Measurements from ENCODE around the gene SMIM11.

Gene SMIM11

GRCh38 chr21:34355570-34355969, 19.7 kb upstream of the SMIM11 start:
- H3K4me1 ChIP-seq (ENCODE audit: control insufficient read depth, insufficient read depth, low read length), result no peaks in the 10 kb centered on the region
- H3K27me3 ChIP-seq (ENCODE audit: control insufficient read depth, insufficient read depth, low read length), result no peaks in the 10 kb centered on the region
- H3K9ac ChIP-seq (ENCODE audit: low read depth, low read length), result no peak overlapping the region
- H3K36me3 ChIP-seq (ENCODE audit: control insufficient read depth, insufficient read depth, low read length), result no peaks in the 10 kb centered on the region
- H3K4me3 ChIP-seq (ENCODE audit: low read depth, low read length), result no peak overlapping the region
- H3K27ac ChIP-seq (ENCODE audit: low read depth, low read length), result no peak overlapping the region
- no peaks in the 10 kb centered on the region for H3K9me3 ChIP-seq (ENCODE audit: control insufficient read depth, insufficient read depth, low read length)

- Histone ChIP-seq H3K4me1 (ENCODE audit: control insufficient read depth, insufficient read depth, low read length) (0 out of 2 replicates have a peak, but pooled peaks cover 2% of the 10 kb centered on the region), H3K27ac (ENCODE audit: low read depth, low read length) (no peak overlapping the region), H3K9me3 (ENCODE audit: control insufficient read depth, insufficient read depth, low read length) (no peaks in the 10 kb centered on the region), H3K36me3 (ENCODE audit: control insufficient read depth, insufficient read depth, low read length) (no peaks in the 10 kb centered on the region), H3K4me3 (ENCODE audit: low read depth, low read length) (no peak overlapping the region), H3K9ac (ENCODE audit: low read depth, low read length) (no peak overlapping the region), H3K27me3 (ENCODE audit: control insufficient read depth, insufficient read depth, low read length) (no peaks in the 10 kb centered on the region)
These were observed 17.4 kb upstream of the SMIM11 start for GRCh38 chr21:34357889-34358288.

DNA sequence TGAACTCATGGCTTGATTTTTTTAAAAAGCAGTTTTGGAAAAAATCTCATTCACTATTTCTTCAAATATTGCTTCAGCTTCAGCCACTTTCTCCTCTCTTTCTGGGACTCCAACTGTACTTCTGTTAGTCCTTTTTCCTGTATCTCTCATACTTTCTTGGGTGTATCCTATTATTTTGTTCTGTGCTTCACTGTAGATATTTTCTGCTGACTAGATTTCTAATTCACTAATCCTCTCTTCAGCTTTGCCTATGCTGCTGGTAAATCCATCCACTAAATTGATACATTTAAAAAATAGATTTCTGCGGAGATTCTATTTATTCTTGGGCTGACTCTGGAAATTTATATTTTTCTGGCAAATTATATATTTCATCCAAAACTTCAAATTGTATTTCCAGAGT, 16.4 kb upstream of the SMIM11 start:
- no peaks in the 10 kb centered on the region for H3K9me3 ChIP-seq (ENCODE audit: control insufficient read depth, insufficient read depth, low read length)
- H3K4me1 ChIP-seq (ENCODE audit: control insufficient read depth, insufficient read depth, low read length), result 0 out of 2 replicates have a peak, but pooled peaks cover 2% of the 10 kb centered on the region
- H3K9ac ChIP-seq (ENCODE audit: low read depth, low read length), result no peak overlapping the region
- H3K27ac ChIP-seq (ENCODE audit: low read depth, low read length), result no peak overlapping the region
- no peak overlapping the region for H3K4me3 ChIP-seq (ENCODE audit: low read depth, low read length)
- no peaks in the 10 kb centered on the region for H3K27me3 ChIP-seq (ENCODE audit: control insufficient read depth, insufficient read depth, low read length)
- no peaks in the 10 kb centered on the region for H3K36me3 ChIP-seq (ENCODE audit: control insufficient read depth, insufficient read depth, low read length)

GRCh38 chr21:34360488-34361241, 14.6 kb upstream of the SMIM11 start:
- H3K36me3 ChIP-seq (ENCODE audit: control insufficient read depth, insufficient read depth, low read length), result no peaks in the 10 kb centered on the region
- H3K27me3 ChIP-seq (ENCODE audit: control insufficient read depth, insufficient read depth, low read length), result no peaks in the 10 kb centered on the region
- no peak overlapping the region for H3K27ac ChIP-seq (ENCODE audit: low read depth, low read length)
- H3K4me3 ChIP-seq (ENCODE audit: low read depth, low read length), result no peak overlapping the region
- H3K4me1 ChIP-seq (ENCODE audit: control insufficient read depth, insufficient read depth, low read length), result 0 out of 2 replicates have a peak, but pooled peaks cover 2% of the 10 kb centered on the region
- H3K9me3 ChIP-seq (ENCODE audit: control insufficient read depth, insufficient read depth, low read length), result no peaks in the 10 kb centered on the region
- H3K9ac ChIP-seq (ENCODE audit: low read depth, low read length), result no peak overlapping the region

- Histone ChIP-seq H3K27ac (ENCODE audit: low read depth, low read length) (no peak overlapping the region), H3K9ac (ENCODE audit: low read depth, low read length) (no peak overlapping the region), H3K4me3 (ENCODE audit: low read depth, low read length) (no peak overlapping the region), H3K4me1 (ENCODE audit: control insufficient read depth, insufficient read depth, low read length) (0 out of 2 replicates have a peak, but pooled peaks cover 2% of the 10 kb centered on the region), H3K9me3 (ENCODE audit: control insufficient read depth, insufficient read depth, low read length) (no peaks in the 10 kb centered on the region), H3K27me3 (ENCODE audit: control insufficient read depth, insufficient read depth, low read length) (no peaks in the 10 kb centered on the region), H3K36me3 (ENCODE audit: control insufficient read depth, insufficient read depth, low read length) (no peaks in the 10 kb centered on the region)
These were observed 13.2 kb upstream of the SMIM11 start for GRCh38 chr21:34362136-34362444.

GRCh38 chr21:34362670-34363069, 12.6 kb upstream of the SMIM11 start:
- Histone ChIP-seq H3K4me1 (ENCODE audit: control insufficient read depth, insufficient read depth, low read length) (0 out of 2 replicates have a peak, but pooled peaks cover 2% of the 10 kb centered on the region), H3K9ac (ENCODE audit: low read depth, low read length) (no peak overlapping the region), H3K9me3 (ENCODE audit: control insufficient read depth, insufficient read depth, low read length) (no peaks in the 10 kb centered on the region), H3K4me3 (ENCODE audit: low read depth, low read length) (no peak overlapping the region), H3K27me3 (ENCODE audit: control insufficient read depth, insufficient read depth, low read length) (no peaks in the 10 kb centered on the region), H3K36me3 (ENCODE audit: control insufficient read depth, insufficient read depth, low read length) (no peaks in the 10 kb centered on the region), H3K27ac (ENCODE audit: low read depth, low read length) (no peak overlapping the region)

DNA sequence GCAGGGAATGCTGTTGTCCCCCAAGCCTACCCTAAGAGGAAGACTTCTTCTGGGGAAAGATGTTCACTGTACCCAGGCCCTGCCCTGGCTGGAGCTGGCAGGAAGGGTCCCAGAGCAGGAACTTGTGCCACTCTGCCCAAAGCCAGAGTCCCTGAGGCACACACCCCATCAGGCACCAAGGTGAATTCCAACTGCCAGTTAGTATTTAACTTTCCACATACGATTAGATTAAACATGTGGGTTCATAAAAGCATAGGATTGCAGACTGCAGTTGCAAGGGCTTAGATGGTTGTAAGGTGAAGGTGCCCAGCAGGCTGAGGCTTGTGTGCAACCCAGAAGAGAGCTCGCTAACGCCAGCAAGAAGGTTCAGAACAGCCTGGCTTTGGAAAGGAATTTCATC, 11.6 kb upstream of the SMIM11 start, which contains the start of gene KCNE2:
Gene KCNE2 (plus strand): TSS at position 274 of the 400 bp plus-strand sequence. CDS start 6,473 bp downstream, outside the sequence.
- no peak within 1 kb of the TSS for H3K27ac ChIP-seq (ENCODE audit: low read depth, low read length)

DNA sequence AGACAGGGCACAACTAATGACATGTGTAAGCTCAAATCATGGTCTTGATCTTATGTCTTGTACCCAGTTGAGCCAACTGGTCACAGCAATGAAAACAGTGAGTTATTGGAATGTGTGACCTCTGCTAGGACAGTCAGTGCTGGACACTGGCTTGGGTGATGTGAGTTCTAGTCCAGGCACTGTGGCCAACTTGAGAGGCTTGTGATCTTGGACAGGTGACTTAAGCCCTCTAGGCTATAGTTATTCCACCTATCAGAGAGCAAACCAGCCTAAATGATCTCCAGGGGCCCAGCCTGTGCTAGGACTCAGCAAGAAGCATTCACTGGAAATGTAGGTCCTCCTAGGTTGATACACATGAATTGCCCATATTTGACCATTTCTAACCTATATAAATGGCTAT, 10.4 kb upstream of the SMIM11 start:
- no peaks in the 10 kb centered on the region for H3K27me3 ChIP-seq (ENCODE audit: control insufficient read depth, insufficient read depth, low read length)
- no peaks in the 10 kb centered on the region for H3K9me3 ChIP-seq (ENCODE audit: control insufficient read depth, insufficient read depth, low read length)
- H3K9ac ChIP-seq (ENCODE audit: low read depth, low read length), result no peak overlapping the region
- 0 out of 2 replicates have a peak, but pooled peaks cover 2% of the 10 kb centered on the region for H3K4me1 ChIP-seq (ENCODE audit: control insufficient read depth, insufficient read depth, low read length)
- no peak overlapping the region for H3K27ac ChIP-seq (ENCODE audit: low read depth, low read length)
- no peaks in the 10 kb centered on the region for H3K36me3 ChIP-seq (ENCODE audit: control insufficient read depth, insufficient read depth, low read length)
- no peak overlapping the region for H3K4me3 ChIP-seq (ENCODE audit: low read depth, low read length)

More for the DNA sequence above, 11.6 kb upstream of the SMIM11 start, which contains the start of gene KCNE2:
- Histone ChIP-seq H3K9ac (ENCODE audit: low read depth, low read length) (no peak within 1 kb of the TSS), H3K27me3 (ENCODE audit: control insufficient read depth, insufficient read depth, low read length) (no peaks in the 10 kb centered on the region), H3K36me3 (ENCODE audit: control insufficient read depth, insufficient read depth, low read length) (no peaks in the 10 kb centered on the region), H3K4me3 (ENCODE audit: low read depth, low read length) (no peak within 1 kb of the TSS), H3K9me3 (ENCODE audit: control insufficient read depth, insufficient read depth, low read length) (no peaks in the 10 kb centered on the region), H3K4me1 (ENCODE audit: control insufficient read depth, insufficient read depth, low read length) (0 out of 2 replicates have a peak, but pooled peaks cover 2% of the 10 kb centered on the region)

- no peaks in the 10 kb centered on the region for H3K27me3 ChIP-seq (ENCODE audit: control insufficient read depth, insufficient read depth, low read length)
- H3K4me3 ChIP-seq (ENCODE audit: low read depth, low read length), result no peak overlapping the region
- 0 out of 2 replicates have a peak, but pooled peaks cover 2% of the 10 kb centered on the region for H3K4me1 ChIP-seq (ENCODE audit: control insufficient read depth, insufficient read depth, low read length)
- H3K9me3 ChIP-seq (ENCODE audit: control insufficient read depth, insufficient read depth, low read length), result no peaks in the 10 kb centered on the region
- H3K27ac ChIP-seq (ENCODE audit: low read depth, low read length), result no peak overlapping the region
- H3K36me3 ChIP-seq (ENCODE audit: control insufficient read depth, insufficient read depth, low read length), result no peaks in the 10 kb centered on the region
- no peak overlapping the region for H3K9ac ChIP-seq (ENCODE audit: low read depth, low read length)
These were observed 9.5 kb upstream of the SMIM11 start for GRCh38 chr21:34365809-34366208.

DNA sequence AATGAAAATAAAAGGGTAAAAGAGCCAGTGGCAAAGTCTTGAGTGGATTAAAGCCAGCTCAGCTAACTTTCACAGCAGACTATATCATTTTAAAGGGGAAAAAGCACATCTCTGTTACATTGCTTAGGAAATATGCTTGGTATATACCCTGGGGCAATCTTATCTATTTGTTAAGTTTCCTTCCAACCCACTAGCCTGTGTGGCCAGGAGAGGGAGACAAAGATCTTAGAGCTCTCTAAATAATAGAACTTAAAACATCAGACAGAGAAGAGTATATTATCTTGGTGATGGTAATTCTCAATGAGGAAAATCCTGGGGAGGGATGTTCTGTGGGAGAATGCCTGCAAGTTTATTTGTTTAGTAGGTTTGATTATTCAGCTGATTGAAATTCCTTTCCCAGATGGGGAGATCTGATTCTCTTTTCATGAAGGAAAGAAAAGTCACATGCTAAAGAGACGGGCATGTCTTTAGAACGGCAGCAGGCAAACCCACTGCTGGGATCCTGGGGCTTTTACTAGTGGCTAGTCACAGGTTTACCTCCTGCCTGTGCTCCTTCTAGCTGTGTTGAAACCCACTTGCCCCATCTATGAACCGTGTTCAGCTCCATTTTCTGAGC, 7.9 kb upstream of the SMIM11 start:
- peak overlapping the region; percentile 6 for H3K27ac ChIP-seq (ENCODE audit: low read depth, low read length)
- H3K4me3 ChIP-seq (ENCODE audit: low read depth, low read length), result no peak overlapping the region
- H3K9ac ChIP-seq (ENCODE audit: low read depth, low read length), result no peak overlapping the region
- H3K4me1 ChIP-seq (ENCODE audit: control insufficient read depth, insufficient read depth, low read length), result no peaks in the 10 kb centered on the region
- H3K9me3 ChIP-seq (ENCODE audit: control insufficient read depth, insufficient read depth, low read length), result no peaks in the 10 kb centered on the region
- no peaks in the 10 kb centered on the region for H3K27me3 ChIP-seq (ENCODE audit: control insufficient read depth, insufficient read depth, low read length)
- H3K36me3 ChIP-seq (ENCODE audit: control insufficient read depth, insufficient read depth, low read length), result no peaks in the 10 kb centered on the region

- H3K9me3 ChIP-seq (ENCODE audit: control insufficient read depth, insufficient read depth, low read length), result no peaks in the 10 kb centered on the region
- H3K36me3 ChIP-seq (ENCODE audit: control insufficient read depth, insufficient read depth, low read length), result no peaks in the 10 kb centered on the region
- H3K4me3 ChIP-seq (ENCODE audit: low read depth, low read length), result no peak overlapping the region
- 0 out of 2 replicates have a peak, but pooled peaks cover 3% of the 10 kb centered on the region for H3K4me1 ChIP-seq (ENCODE audit: control insufficient read depth, insufficient read depth, low read length)
- H3K27me3 ChIP-seq (ENCODE audit: control insufficient read depth, insufficient read depth, low read length), result no peaks in the 10 kb centered on the region
- H3K9ac ChIP-seq (ENCODE audit: low read depth, low read length), result no peak overlapping the region
- no peak overlapping the region for H3K27ac ChIP-seq (ENCODE audit: low read depth, low read length)
These were observed 5.6 kb upstream of the SMIM11 start for GRCh38 chr21:34369741-34370140.

All from HUES48 (cell line).